ENCODE measurements around the gene ISYNA1. TPM values are rescaled to one million over a fixed set of nuclear protein-coding genes. Genes with fewer than 3 reads are reported as not detected.

ISYNA1 gene
- total RNA-seq, 1 donor from 2014 or later = 278 TPM

DNA sequence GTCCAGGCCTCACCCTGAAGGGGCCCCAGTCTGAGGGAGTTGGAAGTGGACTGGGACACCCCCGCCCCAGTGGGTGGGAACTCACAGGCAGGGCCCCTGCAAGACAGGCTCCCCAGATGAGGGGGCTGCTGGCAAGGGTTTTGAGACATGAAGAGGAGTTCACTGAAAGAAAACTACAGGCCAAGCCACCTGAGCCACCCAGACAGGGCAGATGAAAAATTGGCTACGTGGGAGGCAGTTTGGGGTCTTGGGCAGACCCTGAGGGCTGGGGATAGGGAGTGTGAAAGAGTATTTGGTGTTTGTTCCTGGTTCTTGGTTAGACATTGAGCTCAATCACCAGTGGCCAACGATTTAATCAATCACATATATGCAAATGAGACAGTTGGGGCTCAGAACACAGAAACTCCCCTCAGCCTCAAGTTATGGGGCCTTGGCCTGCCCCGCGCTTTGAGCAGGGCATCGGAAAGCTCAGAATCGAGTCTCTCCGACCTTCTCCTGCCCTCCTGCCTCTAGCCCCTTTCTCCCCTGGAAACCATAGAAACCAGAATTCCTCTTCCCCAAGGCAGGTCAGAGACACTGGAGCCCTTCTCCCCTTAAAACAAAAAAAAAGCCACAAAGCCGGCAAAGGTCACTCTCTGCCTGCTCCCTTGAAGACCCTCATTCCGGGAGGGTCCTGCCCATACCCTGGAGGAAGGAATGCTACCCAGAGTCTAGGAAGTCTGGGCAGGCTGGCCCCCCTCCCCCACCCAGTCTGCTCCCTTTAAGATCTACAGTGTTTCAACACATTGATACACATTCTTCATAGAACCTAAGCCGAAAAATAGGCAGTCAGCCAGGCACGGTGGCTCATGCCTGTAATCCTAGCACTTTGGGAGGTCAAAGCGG lies 1.3 kb upstream of the ISYNA1 start:
- peak overlapping the region; percentile 94 for H3K27ac Mint-ChIP-seq
- TF ChIP-seq, protein P1, sequence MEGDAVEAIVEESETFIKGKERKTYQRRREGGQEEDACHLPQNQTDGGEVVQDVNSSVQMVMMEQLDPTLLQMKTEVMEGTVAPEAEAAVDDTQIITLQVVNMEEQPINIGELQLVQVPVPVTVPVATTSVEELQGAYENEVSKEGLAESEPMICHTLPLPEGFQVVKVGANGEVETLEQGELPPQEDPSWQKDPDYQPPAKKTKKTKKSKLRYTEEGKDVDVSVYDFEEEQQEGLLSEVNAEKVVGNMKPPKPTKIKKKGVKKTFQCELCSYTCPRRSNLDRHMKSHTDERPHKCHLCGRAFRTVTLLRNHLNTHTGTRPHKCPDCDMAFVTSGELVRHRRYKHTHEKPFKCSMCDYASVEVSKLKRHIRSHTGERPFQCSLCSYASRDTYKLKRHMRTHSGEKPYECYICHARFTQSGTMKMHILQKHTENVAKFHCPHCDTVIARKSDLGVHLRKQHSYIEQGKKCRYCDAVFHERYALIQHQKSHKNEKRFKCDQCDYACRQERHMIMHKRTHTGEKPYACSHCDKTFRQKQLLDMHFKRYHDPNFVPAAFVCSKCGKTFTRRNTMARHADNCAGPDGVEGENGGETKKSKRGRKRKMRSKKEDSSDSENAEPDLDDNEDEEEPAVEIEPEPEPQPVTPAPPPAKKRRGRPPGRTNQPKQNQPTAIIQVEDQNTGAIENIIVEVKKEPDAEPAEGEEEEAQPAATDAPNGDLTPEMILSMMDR (conservative IDR thresholded peaks at IDR 0.05) = peak; percentile 70
- H3K4me1 Mint-ChIP-seq (ENCODE audit: unreplicated experiment) = peaks cover 23% of the 10 kb centered on the region
- peaks cover 5% of the 10 kb centered on the region for H3K36me3 Mint-ChIP-seq
- no peaks in the 10 kb centered on the region for H3K9me3 Mint-ChIP-seq
- H3K4me3 Mint-ChIP-seq = peak overlapping the region; percentile 77
- H3K27me3 Mint-ChIP-seq = no peaks in the 10 kb centered on the region
- no peak for DNase-seq (ENCODE audit: extremely low spot score, unreplicated experiment)

DNA sequence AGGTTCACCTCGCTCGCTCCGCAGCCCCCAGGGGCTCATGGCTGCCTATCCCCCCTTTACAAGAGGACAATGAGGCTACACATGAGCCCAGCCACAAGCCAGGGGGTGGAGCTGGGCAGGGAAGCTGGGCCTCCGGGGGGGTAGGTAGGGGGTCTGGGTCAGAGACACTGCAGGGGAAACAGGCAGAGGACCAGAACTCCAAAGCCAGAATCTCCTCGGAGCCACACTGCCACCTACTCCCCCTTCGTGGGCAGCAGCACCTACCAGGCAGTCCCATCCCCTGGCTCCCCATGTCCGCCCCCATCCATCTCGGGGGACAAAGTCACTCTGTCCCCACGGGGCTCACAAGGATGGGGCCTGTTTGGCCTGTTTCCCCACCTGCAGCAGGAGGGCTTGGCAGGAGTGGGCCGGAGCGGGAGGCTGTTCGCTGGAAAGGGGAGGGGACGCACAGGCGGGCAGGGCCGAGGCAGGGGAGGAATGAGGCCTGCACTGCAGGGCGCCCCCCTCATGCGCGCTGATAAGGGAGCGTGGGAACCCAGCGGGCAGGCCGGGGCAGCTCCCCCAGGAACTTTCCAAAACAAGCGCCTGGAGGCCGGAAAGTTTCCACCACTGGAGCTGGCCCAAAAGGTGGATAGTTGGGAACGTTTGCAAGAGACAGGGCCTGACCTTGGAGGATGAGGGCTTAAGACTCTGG lies 545 bp upstream of the ISYNA1 start:
- H3K4me3 Mint-ChIP-seq = peak overlapping the region; percentile 77
- TF ChIP-seq, protein P1 (conservative IDR thresholded peaks at IDR 0.05) = no peak
- peak overlapping the region; percentile 94 for H3K27ac Mint-ChIP-seq
- peaks cover 24% of the 10 kb centered on the region for H3K4me1 Mint-ChIP-seq (ENCODE audit: unreplicated experiment)
- H3K36me3 Mint-ChIP-seq = peaks cover 5% of the 10 kb centered on the region
- no peaks in the 10 kb centered on the region for H3K27me3 Mint-ChIP-seq
- H3K9me3 Mint-ChIP-seq = no peaks in the 10 kb centered on the region
- DNase-seq (ENCODE audit: extremely low spot score, unreplicated experiment) = no peak

DNA sequence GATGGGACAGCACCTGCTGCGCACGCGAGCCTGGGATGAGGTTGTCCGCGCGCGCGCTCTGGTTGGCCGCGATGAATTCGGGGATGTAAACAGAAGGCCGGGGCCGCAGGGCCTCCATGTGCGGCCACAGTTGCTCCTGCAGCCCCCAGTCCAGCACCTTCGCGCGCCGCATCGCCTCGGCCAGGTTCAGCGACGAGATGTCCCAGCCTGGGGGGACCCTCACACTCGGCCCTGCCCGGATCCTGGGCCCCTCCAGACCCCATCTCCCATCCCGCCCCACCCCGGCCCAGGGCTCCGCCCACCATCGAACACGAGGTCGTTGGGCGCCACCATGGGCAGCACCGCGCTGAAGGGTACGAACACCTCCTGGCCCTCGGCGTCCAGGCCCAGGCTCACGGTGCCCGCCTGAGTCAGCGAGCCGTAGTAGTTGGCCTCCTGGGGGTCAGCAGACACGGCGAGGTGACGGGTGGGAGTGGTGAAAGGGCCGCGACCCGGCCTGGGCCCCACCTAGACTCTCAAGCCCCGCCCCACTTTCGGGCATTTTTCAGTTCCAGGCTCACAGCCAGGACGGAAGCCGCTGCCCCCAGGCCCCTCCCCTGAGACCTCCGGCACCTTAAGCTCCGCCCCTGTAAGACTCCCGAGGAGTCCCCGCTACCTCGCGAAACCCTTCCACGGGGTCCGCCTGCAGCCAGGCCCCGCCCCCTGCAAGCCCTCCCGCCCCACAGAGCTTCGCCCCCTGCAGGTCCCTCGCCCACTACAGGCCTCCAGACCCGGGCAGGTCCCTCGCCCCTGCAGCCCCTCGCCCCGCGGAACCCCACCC lies 1.1 kb downstream of the ISYNA1 start:
- Mint-ChIP-seq H3K4me1 (ENCODE audit: unreplicated experiment) (peaks cover 19% of the 10 kb centered on the region), H3K4me3 (peak overlapping the region; percentile 84), H3K27ac (peak overlapping the region; percentile 85), H3K9me3 (no peaks in the 10 kb centered on the region), H3K36me3 (no peaks in the 10 kb centered on the region), H3K27me3 (no peaks in the 10 kb centered on the region)
- TF ChIP-seq, protein P1 (conservative IDR thresholded peaks at IDR 0.05) = peak; percentile 49
- DNase-seq (ENCODE audit: extremely low spot score, unreplicated experiment) = peak; percentile 86

DNA sequence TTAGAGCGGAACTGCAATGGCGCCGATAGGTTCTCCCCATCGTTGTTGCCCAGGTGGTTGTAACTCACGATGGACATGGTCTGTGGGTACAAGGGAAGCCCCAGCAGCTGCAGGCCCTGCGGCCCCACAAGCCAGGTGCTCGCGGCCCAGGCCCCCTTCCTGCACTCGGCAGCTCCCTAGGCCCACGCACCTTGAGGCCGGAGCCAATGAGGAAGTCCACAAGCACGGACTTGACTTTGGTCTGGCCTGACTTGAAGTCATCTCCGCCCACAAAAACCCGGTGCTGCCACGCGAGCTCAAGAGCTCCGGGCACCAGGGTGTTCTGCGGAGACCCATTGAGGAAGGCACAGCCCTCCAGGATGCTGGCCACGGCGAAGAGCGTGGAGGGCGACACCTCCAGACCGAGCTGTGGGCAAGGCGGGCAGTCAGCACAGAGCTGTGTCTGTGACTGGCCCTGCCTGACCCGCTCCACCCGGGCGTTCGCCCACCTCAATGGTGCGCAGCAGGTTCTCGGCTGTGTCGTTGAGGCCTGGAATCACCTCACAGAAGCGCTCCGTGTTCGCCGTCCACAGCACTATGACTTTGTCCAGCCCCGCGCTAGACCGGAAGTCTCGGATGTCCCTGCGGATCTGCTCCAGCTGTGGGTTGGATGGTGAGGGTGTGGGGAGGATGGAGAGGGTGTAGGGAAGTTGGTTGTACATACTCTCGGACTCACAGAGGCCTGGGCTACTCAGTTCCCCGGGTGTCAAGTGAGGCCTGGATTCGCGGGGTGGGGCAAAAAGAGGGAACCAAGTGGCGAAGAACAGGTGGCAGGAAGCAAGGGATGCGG lies 1.9 kb downstream of the ISYNA1 start:
- H3K27ac Mint-ChIP-seq = peak overlapping the region; percentile 85
- no peaks in the 10 kb centered on the region for H3K27me3 Mint-ChIP-seq

More for the DNA sequence above, 1.9 kb downstream of the ISYNA1 start:
- no peaks in the 10 kb centered on the region for H3K9me3 Mint-ChIP-seq
- H3K4me3 Mint-ChIP-seq = peak overlapping the region; percentile 84
- H3K4me1 Mint-ChIP-seq (ENCODE audit: unreplicated experiment) = peaks cover 19% of the 10 kb centered on the region
- H3K36me3 Mint-ChIP-seq = no peaks in the 10 kb centered on the region
- TF ChIP-seq, protein P1 (conservative IDR thresholded peaks at IDR 0.05) = no peak
- no peak for DNase-seq (ENCODE audit: extremely low spot score, unreplicated experiment)
